ENCODE results near the gene AUNIP. TPM values are rescaled to one million over a fixed set of nuclear protein-coding genes. Genes with fewer than 3 reads are reported as not detected.

AUNIP gene
- total RNA-seq, 1 experiment from 2014 or later: 9.4 TPM

- no peak for DNase-seq (ENCODE audit: low read depth)
Measured at GRCh38 chr1:25888426-25888987, 29.2 kb upstream of the AUNIP start.

- no peak for DNase-seq (ENCODE audit: low read depth)
Measured at GRCh38 chr1:25885602-25886001, 26.3 kb upstream of the AUNIP start.

- no peak for DNase-seq (ENCODE audit: low read depth)
Measured at GRCh38 chr1:25881266-25881665, 22.0 kb upstream of the AUNIP start.

- DNase-seq (ENCODE audit: low read depth): no peak
Measured at GRCh38 chr1:25880518-25880917, 21.3 kb upstream of the AUNIP start.

GRCh38 chr1:25879675-25880074 lies 20.4 kb upstream of the AUNIP start:
- DNase-seq (ENCODE audit: low read depth): no peak

GRCh38 chr1:25878690-25879089 lies 19.4 kb upstream of the AUNIP start:
- DNase-seq (ENCODE audit: low read depth): no peak

GRCh38 chr1:25877155-25877554 lies 17.9 kb upstream of the AUNIP start:
- DNase-seq (ENCODE audit: low read depth): no peak

- no peak for DNase-seq (ENCODE audit: low read depth)
Measured at GRCh38 chr1:25876693-25877077, 17.4 kb upstream of the AUNIP start.

- DNase-seq (ENCODE audit: low read depth): no peak
Measured at GRCh38 chr1:25875856-25876692, 16.8 kb upstream of the AUNIP start.

- peak; percentile 86 for DNase-seq (ENCODE audit: low read depth)
Measured at GRCh38 chr1:25875154-25875855, 16.0 kb upstream of the AUNIP start, which contains the start of gene PAQR7. TSS of gene PAQR7 (minus strand) at chr1:25875708. CDS start at chr1:25863839, 11,869 bp downstream.

GRCh38 chr1:25874635-25875153 lies 15.4 kb upstream of the AUNIP start:
- DNase-seq (ENCODE audit: low read depth): no peak

GRCh38 chr1:25874209-25874608 lies 15.0 kb upstream of the AUNIP start:
- DNase-seq (ENCODE audit: low read depth): no peak

- no peak for DNase-seq (ENCODE audit: low read depth)
Measured at GRCh38 chr1:25873120-25873519, 13.9 kb upstream of the AUNIP start.

GRCh38 chr1:25872713-25873112 lies 13.5 kb upstream of the AUNIP start:
- no peak for DNase-seq (ENCODE audit: low read depth)

- no peak for DNase-seq (ENCODE audit: low read depth)
Measured at GRCh38 chr1:25871704-25872494, 12.6 kb upstream of the AUNIP start.

- no peak for DNase-seq (ENCODE audit: low read depth)
Measured at GRCh38 chr1:25871086-25871703, 11.9 kb upstream of the AUNIP start.

- DNase-seq (ENCODE audit: low read depth): no peak
Measured at GRCh38 chr1:25870614-25871013, 11.4 kb upstream of the AUNIP start.

GRCh38 chr1:25869909-25870606 lies 10.8 kb upstream of the AUNIP start:
- DNase-seq (ENCODE audit: low read depth): no peak

- DNase-seq (ENCODE audit: low read depth): no peak
Measured at GRCh38 chr1:25867210-25867991, 8.1 kb upstream of the AUNIP start.

- DNase-seq (ENCODE audit: low read depth): no peak
Measured at GRCh38 chr1:25866288-25866687, 7.0 kb upstream of the AUNIP start.
